ENCODE measurements around the gene CXorf38.

- TF ChIP-seq EZH2 (IDR thresholded peaks at IDR 0.05; ENCODE audit: insufficient read depth, poor library complexity, severe bottlenecking), result no peak
- no peak for TF ChIP-seq EZH2phosphoT487 (IDR thresholded peaks at IDR 0.05; ENCODE audit: insufficient read depth, low read depth)
These were observed 24.2 kb downstream of the CXorf38 start, which contains the start of gene MPC1L for GRCh38 chrX:40623139-40623536.

All from GM23248 (cell line).